Heart left ventricle (tissue), 16 donors: ENCODE results near the gene CAMTA2. TPM values are rescaled to one million over a fixed set of nuclear protein-coding genes. Genes with fewer than 3 reads are reported as not detected.

Source experiments
- ATAC-seq, 4 donors: fragments of 200-7000 bp; cut with Tn5 transposase; one replicate each; pipeline ENCODE4 v1.9.1; 2020 to 2022; ENCODE audit warnings: moderate library complexity in 4 of 4, mild to moderate bottlenecking in 3 of 4, moderate number of reproducible peaks in 1 of 4
- DNase-seq, 5 donors: peaks; one replicate each; pipeline ENCODE4 v3.0.0-alpha.2; 2020
- H3K27ac ChIP-seq, 12 donors: fragments of 200-600 bp; sonication (generic) in 4 of 12; one replicate each; pipeline versions ENCODE4 v1.5.0 to v1.8.0; 2016 to 2022; ENCODE audit warnings: mild to moderate bottlenecking in 2 of 12
- H3K27me3 ChIP-seq, 9 donors: fragments of 200-600 bp; sonication (generic) in 2 of 9; one replicate each; pipeline versions ENCODE4 v1.5.1 to v1.8.0; 2016 to 2022; ENCODE audit warnings: mild to moderate bottlenecking in 3 of 9
- H3K36me3 ChIP-seq, 9 donors: fragments of 200-600 bp; sonication (generic) in 2 of 9; one replicate each; pipeline versions ENCODE4 v1.5.0 to v1.8.0; 2018 to 2022; ENCODE audit warnings: mild to moderate bottlenecking in 2 of 9
- H3K4me1 ChIP-seq, 12 donors: fragments of 200-600 bp; sonication (generic) in 4 of 12; one replicate each; pipeline versions ENCODE4 v1.5.0 to v1.8.0; 2016 to 2022; ENCODE audit warnings: mild to moderate bottlenecking in 3 of 12
- H3K4me3 ChIP-seq, 12 donors: fragments of 200-600 bp; sonication (generic) in 4 of 12; one replicate each; pipeline versions ENCODE4 v1.5.0 to v1.8.0; 2017 to 2022; ENCODE audit warnings: mild to moderate bottlenecking in 9 of 12, moderate library complexity in 4 of 12
- H3K9me3 ChIP-seq, 12 donors: fragments of 200-600 bp; sonication (generic) in 4 of 12; one replicate each; pipeline versions ENCODE4 v1.5.0 to v1.8.0; 2016 to 2022; ENCODE audit warnings: mild to moderate bottlenecking in 1 of 12
- CTCF ChIP-seq, 12 donors: fragments of 200-600 bp; sonication (generic) in 4 of 12; IDR thresholded peaks; one replicate each; pipeline versions ENCODE4 v1.5.0 to v1.8.0; 2018 to 2022; ENCODE audit warnings: antibody characterized with exemption in 12 of 12, mild to moderate bottlenecking in 5 of 12
- POLR2A ChIP-seq, 2 donors: fragments of 450-650 bp; IDR thresholded peaks; one replicate each; pipeline ENCODE4 v1.6.1; 2017; ENCODE audit warnings: antibody characterized with exemption in 2 of 2, mild to moderate bottlenecking in 2 of 2, moderate library complexity in 2 of 2
- WGBS, 4 donors: extraction: QIAGEN DNeasy Blood & Tissue Kit in 2 of 4; methylation state at CpG; one replicate each; pipeline versions ENCODE4 v1.1.5 to v1.1.7; 2013 to 2018; 5-methylcytosine and 5-hydroxymethylcytosine counted together
- intact Hi-C, 10 donors: fragments of 100-400 bp; cut with DNase I; formaldehyde crosslinking; loops; one replicate each; pipeline versions ENCODE4 v1.11.1 to v1.14.2; 2022
- polyA plus RNA-seq, 2 donors: library from polyadenylated mRNA; stranded (reverse); fragments of 200-250 nt; gene quantifications; one replicate each; pipeline ENCODE4 v1.2.3, GENCODE V29; 2013
- total RNA-seq, 9 donors: library from RNA; depleted of rRNA in 2 of 9; stranded (reverse); fragments of >200 nt in 2 of 9; fragmentation: NEBNext Ultra II Directional in 3 of 9; extraction: Animal tissue kit (Norgen Biotek cat#: 25700) in 3 of 9; gene quantifications; one replicate each; pipeline versions ENCODE4 v1.1.0 to v1.2.4, GENCODE V29; 2016 to 2023
- donor health status: ischemic (EF 13 %, LVEDD 7.1; RV severe dilation, severe dysfunction).
- donor health status: healthy with polysubstance abuse.
- donor health status: DM: no; HTN: yes; CAD: no.
- donor health status: DM: no; HTN: no; CAD: no.
- donor health status: ischemic (EF 25% LVEDD 6.9; RV normal size, moderate dysfunction).
- donor health status: ischemic (EF 25% LVEDD 5.7; RV mildly dilated, moderate dysfunction).
- donor health status: healthy.
- donor health status: DM: yes; HTN: yes; CAD: no.
- donor health status: ischemic (EF 35%, LVEDD 5.7; RV mildly dilated, moderate dysfunction).
- donor health status: nonischemic (EF 11% LVEDD 7.7; RV severe dilation, severe dysfunction).
- donor health status: DM: yes; HTN: yes; CAD: no.
- donor health status: PGD.
- donor health status: ischemic (EF 29% LVEDD 5.4; RV normal size, mild dysfunction).
- donor health status: nonischemic (EF 23%, LVEDD 6.1; RV moderate dilation, normal function).

CAMTA2 gene
- total and polyA plus RNA-seq, 11 donors = 25.2 to 108 (median 33.7) TPM

GRCh38 chr17:4945176-4945943 is 42.1 kb downstream of the CAMTA2 start:
- intact Hi-C loops = loop anchor here in 1 of 10 donors (5.0 kb wide), 1 partner anchor 42 kb away; the partner anchor contains the start of gene CAMTA2
- Histone ChIP-seq H3K4me1 (peaks cover 15 to 75% (median 52%) of the 10 kb centered on the region in 12 donors), H3K27me3 (no peaks in the 10 kb centered on the region), H3K4me3 (peak overlapping the region in 5 of 12 donors; percentile 76 to 100 (median 99)), H3K36me3 (peaks cover 0 to 56% (median 49%) of the 10 kb centered on the region in 9 donors), H3K9me3 (no peaks in the 10 kb centered on the region), H3K27ac (peak overlapping the region in 10 of 12 donors; percentile 6 to 100 (median 82))
- 46 to 55% (median 51%) methylated on average over 7 of the region's 7 CpGs for WGBS, 4 donors
- peak; percentile 67 to 89 (median 76) for DNase-seq
- peak in 3 of 4 donors; percentile 31 to 45 (median 34) for ATAC-seq
- TF ChIP-seq POLR2A (IDR thresholded peaks at IDR 0.05) (peak in 1 of 2 donors; percentile 35), CTCF (IDR thresholded peaks at IDR 0.05) (no peak)

- Histone ChIP-seq H3K27me3 (no peaks in the 10 kb centered on the region), H3K9me3 (no peaks in the 10 kb centered on the region), H3K4me3 (peak overlapping the region in 2 of 12 donors; percentile 98 to 100), H3K27ac (peak overlapping the region in 10 of 12 donors; percentile 6 to 100 (median 66)), H3K4me1 (peaks cover 15 to 68% (median 46%) of the 10 kb centered on the region in 12 donors), H3K36me3 (peaks cover 0 to 56% (median 49%) of the 10 kb centered on the region in 9 donors)
- WGBS, 4 donors = 57 to 60% (median 58%) methylated on average over 8 of the region's 8 CpGs
- intact Hi-C loops = loop anchor here in 3 of 10 donors (5.0 kb wide), 3 partner anchors 37 to 53 kb away; partner anchors contain the start of genes CAMTA2 (in 1 of the 3), INCA1 (in 1 of the 3) and KIF1C (in 1 of the 3)
- no peak for ATAC-seq
- DNase-seq = peak in 1 of 5 donors; percentile 57
- no peak for TF ChIP-seq POLR2A (IDR thresholded peaks at IDR 0.05)
- no peak for TF ChIP-seq CTCF (IDR thresholded peaks at IDR 0.05)
Measured at GRCh38 chr17:4944554-4945175, 42.8 kb downstream of the CAMTA2 start.

- Histone ChIP-seq H3K27ac (peak overlapping the region in 6 of 12 donors; percentile 39 to 99 (median 83)), H3K36me3 (peaks cover 0 to 56% (median 49%) of the 10 kb centered on the region in 9 donors), H3K27me3 (no peaks in the 10 kb centered on the region), H3K9me3 (no peaks in the 10 kb centered on the region), H3K4me1 (peaks cover 15 to 66% (median 45%) of the 10 kb centered on the region in 12 donors), H3K4me3 (peak overlapping the region in 1 of 12 donors; percentile 98)
- no peak for TF ChIP-seq POLR2A (IDR thresholded peaks at IDR 0.05)
- TF ChIP-seq CTCF (IDR thresholded peaks at IDR 0.05) = no peak
- intact Hi-C loops = loop anchor here in 2 of 10 donors (5.0 kb wide), 2 partner anchors 37 to 53 kb away; partner anchors contain the start of genes INCA1 (in 1 of the 2) and KIF1C (in 1 of the 2)
- WGBS, 4 donors = 43 to 53% (median 50%) methylated on average over 3 of the region's 3 CpGs
- DNase-seq = no peak
- no peak for ATAC-seq
Measured at GRCh38 chr17:4944163-4944553, 43.3 kb downstream of the CAMTA2 start.
